UCSD-AML1 (cell line): ENCODE measurements around the gene TLE3.

Source experiments
- DNase-seq: peaks from one replicate; lab custom pipeline; 2025; ENCODE audit not compliant: unreplicated experiment; lab: John Stamatoyannopoulos, UW

Gene TLE3

GRCh38 chr15:70063980-70064379 lies 33.7 kb downstream of the TLE3 start:
- no peak for DNase-seq

- no peak for DNase-seq
These were observed 34.3 kb downstream of the TLE3 start for GRCh38 chr15:70063261-70063925.

- no peak for DNase-seq
These were observed 35.3 kb downstream of the TLE3 start for GRCh38 chr15:70062321-70062956.

DNA sequence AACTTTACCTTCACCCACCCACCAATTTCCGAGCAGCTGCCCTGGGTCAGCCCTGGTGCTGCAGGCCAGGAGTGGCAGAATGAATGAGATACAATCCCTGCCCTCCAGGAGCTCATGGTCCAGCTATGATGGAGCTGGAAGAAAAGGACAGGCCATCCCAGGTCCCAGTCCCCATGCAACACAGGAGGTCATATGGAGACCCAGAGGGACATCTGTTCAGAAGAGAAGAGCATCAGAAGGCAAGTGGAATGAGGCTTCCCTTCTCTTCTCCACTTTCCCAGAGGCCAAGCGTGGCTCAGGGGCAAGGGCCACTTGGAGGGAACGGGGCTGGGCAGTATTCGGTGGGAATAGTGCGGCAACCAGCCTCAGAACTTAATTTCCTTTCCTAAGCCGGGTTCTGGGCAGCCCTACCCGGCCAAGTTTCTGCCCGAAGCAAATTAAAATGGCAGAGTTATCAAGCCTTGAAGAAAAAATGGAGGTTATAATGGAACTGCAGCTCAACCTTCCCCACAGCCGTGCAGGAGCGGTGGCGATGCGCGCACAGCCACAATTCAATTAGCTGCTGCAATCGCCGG lies 35.9 kb downstream of the TLE3 start:
- no peak for DNase-seq

- DNase-seq = no peak
These were observed 36.8 kb downstream of the TLE3 start for GRCh38 chr15:70060993-70061305.

- no peak for DNase-seq
These were observed 37.3 kb downstream of the TLE3 start for GRCh38 chr15:70060214-70060992.

- DNase-seq = no peak
These were observed 38.1 kb downstream of the TLE3 start for GRCh38 chr15:70059476-70060213.

- DNase-seq = no peak
These were observed 38.9 kb downstream of the TLE3 start for GRCh38 chr15:70058642-70059360.

- DNase-seq = no peak
These were observed 39.6 kb downstream of the TLE3 start for GRCh38 chr15:70057931-70058641.

- no peak for DNase-seq
These were observed 41.5 kb downstream of the TLE3 start for GRCh38 chr15:70056091-70056680.

GRCh38 chr15:70055601-70056051 lies 42.1 kb downstream of the TLE3 start:
- no peak for DNase-seq

GRCh38 chr15:70054884-70055387 lies 42.8 kb downstream of the TLE3 start:
- no peak for DNase-seq

- no peak for DNase-seq
These were observed 43.4 kb downstream of the TLE3 start for GRCh38 chr15:70054366-70054765.

GRCh38 chr15:70053716-70054229 lies 43.9 kb downstream of the TLE3 start:
- DNase-seq = no peak

GRCh38 chr15:70053001-70053715 lies 44.6 kb downstream of the TLE3 start:
- no peak for DNase-seq

DNA sequence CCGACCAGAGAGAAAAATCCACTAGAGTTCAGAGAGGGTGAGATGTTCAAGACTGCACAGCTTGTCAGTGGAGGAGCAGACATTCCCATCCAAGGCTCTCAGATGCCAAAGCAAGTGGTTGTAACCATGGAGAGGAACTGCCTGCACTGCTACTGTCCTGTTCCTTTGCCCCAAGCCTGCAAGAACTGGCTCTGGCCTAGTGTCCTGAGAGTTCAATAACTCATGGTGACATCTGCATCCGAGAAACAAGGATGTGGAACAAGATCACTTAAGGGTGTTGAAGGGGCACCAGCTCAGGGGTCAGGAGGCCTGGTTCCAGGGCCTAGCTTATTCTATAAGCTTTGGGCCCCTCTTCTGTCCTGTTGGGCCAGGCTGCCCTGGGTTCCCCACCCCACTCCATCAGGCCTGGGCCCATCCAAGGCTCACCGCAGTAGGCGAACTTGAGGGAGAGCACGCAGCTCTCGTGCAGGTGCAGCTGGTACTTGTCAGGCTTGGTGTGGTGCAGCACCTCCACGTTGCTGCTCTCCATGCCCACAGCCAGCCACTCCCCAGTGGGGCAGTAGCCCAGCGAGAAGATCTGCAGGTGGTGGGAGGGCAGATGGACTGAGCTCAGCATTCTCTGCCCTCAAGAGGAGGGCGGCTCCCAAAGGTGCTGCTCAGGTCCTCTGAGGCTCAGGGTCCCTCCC lies 45.6 kb downstream of the TLE3 start:
- no peak for DNase-seq

- no peak for DNase-seq
These were observed 46.7 kb downstream of the TLE3 start for GRCh38 chr15:70050970-70051369.

- DNase-seq = no peak
These were observed 47.3 kb downstream of the TLE3 start for GRCh38 chr15:70050441-70050840.
